ENCODE results near the gene SURF6. TPM values are rescaled to one million over a fixed set of nuclear protein-coding genes. Genes with fewer than 3 reads are reported as not detected.
"Not testable (repeated sequence)": the region's sequence is repeated elsewhere in the genome, so short reads cannot be mapped to it uniquely, and the experiment has no call there.

The SURF6 gene
- polyA plus RNA-seq (ENCODE audit: insufficient read length in 4 of 4): 10 to 100 TPM; 21.1 to 36.9 (median 26.7) TPM

- DNase-seq (ENCODE audit: low read depth in 4 of 4, low spot score in 3 of 4): peak; percentile 53 to 78 (median 73)
These were observed at the start of gene SURF6 for GRCh38 chr9:133335924-133336811. TSS of gene SURF6 (minus strand) at chr9:133336188. CDS start at chr9:133336132, 56 bp downstream.

- no peak for DNase-seq (ENCODE audit: low read depth in 4 of 4, low spot score in 3 of 4)
These were observed 49.5 kb upstream of the SURF6 start for GRCh38 chr9:133385452-133385851.

GRCh38 chr9:133384736-133385321, 48.8 kb upstream of the SURF6 start:
- DNase-seq (ENCODE audit: low read depth in 4 of 4, low spot score in 3 of 4): no peak

GRCh38 chr9:133383438-133383837, 47.5 kb upstream of the SURF6 start:
- no peak for DNase-seq (ENCODE audit: low read depth in 4 of 4, low spot score in 3 of 4)

- no peak for DNase-seq (ENCODE audit: low read depth in 4 of 4, low spot score in 3 of 4)
These were observed 46.6 kb upstream of the SURF6 start for GRCh38 chr9:133382507-133383141.

- DNase-seq (ENCODE audit: low read depth in 4 of 4, low spot score in 3 of 4): no peak
These were observed 44.7 kb upstream of the SURF6 start for GRCh38 chr9:133380734-133381133.

GRCh38 chr9:133379153-133380086, 43.4 kb upstream of the SURF6 start:
- DNase-seq (ENCODE audit: low read depth in 4 of 4, low spot score in 3 of 4): no peak

- DNase-seq (ENCODE audit: low read depth in 4 of 4, low spot score in 3 of 4): no peak
These were observed 42.5 kb upstream of the SURF6 start for GRCh38 chr9:133378408-133378962.

GRCh38 chr9:133377721-133378216, 41.8 kb upstream of the SURF6 start:
- DNase-seq (ENCODE audit: low read depth in 4 of 4, low spot score in 3 of 4): no peak

- not testable (repeated sequence) for DNase-seq (ENCODE audit: low read depth in 4 of 4, low spot score in 3 of 4)
These were observed 41.3 kb upstream of the SURF6 start for GRCh38 chr9:133377280-133377679.

GRCh38 chr9:133375724-133376654, 40.0 kb upstream of the SURF6 start, which contains the start of the genes STKLD1 and SURF4:
TSS of gene STKLD1 (plus strand) at chr9:133376366. CDS start at chr9:133376474, 108 bp downstream.
TSS of gene SURF4 (minus strand) at chr9:133376060. CDS start at chr9:133375969, 91 bp downstream.
- peak; percentile 82 to 90 (median 90) for DNase-seq (ENCODE audit: low read depth in 4 of 4, low spot score in 3 of 4)

- no peak for DNase-seq (ENCODE audit: low read depth in 4 of 4, low spot score in 3 of 4)
These were observed 39.2 kb upstream of the SURF6 start for GRCh38 chr9:133375116-133375723.

- DNase-seq (ENCODE audit: low read depth in 4 of 4, low spot score in 3 of 4): no peak
These were observed 38.7 kb upstream of the SURF6 start for GRCh38 chr9:133374612-133375115.

GRCh38 chr9:133372144-133372543, 36.2 kb upstream of the SURF6 start:
- no peak for DNase-seq (ENCODE audit: low read depth in 4 of 4, low spot score in 3 of 4)

- DNase-seq (ENCODE audit: low read depth in 4 of 4, low spot score in 3 of 4): no peak
These were observed 35.3 kb upstream of the SURF6 start for GRCh38 chr9:133371261-133371711.

- DNase-seq (ENCODE audit: low read depth in 4 of 4, low spot score in 3 of 4): no peak
These were observed 34.7 kb upstream of the SURF6 start for GRCh38 chr9:133370685-133371084.

- no peak for DNase-seq (ENCODE audit: low read depth in 4 of 4, low spot score in 3 of 4)
These were observed 33.9 kb upstream of the SURF6 start for GRCh38 chr9:133369933-133370332.

GRCh38 chr9:133369422-133369821, 33.4 kb upstream of the SURF6 start:
- DNase-seq (ENCODE audit: low read depth in 4 of 4, low spot score in 3 of 4): no peak
